NCI-H2029 (cell line): ENCODE measurements around the gene IQCF6.
"Not testable (repeated sequence)": the region's sequence is repeated elsewhere in the genome, so short reads cannot be mapped to it uniquely, and the experiment has no call there.

Experiments
- DNase-seq: peaks from one replicate; lab custom pipeline; 2025; lab: John Stamatoyannopoulos, UW

Gene IQCF6

GRCh38 chr3:51759203-51759602 is 19.8 kb downstream of the IQCF6 start:
- DNase-seq, result no peak

DNA sequence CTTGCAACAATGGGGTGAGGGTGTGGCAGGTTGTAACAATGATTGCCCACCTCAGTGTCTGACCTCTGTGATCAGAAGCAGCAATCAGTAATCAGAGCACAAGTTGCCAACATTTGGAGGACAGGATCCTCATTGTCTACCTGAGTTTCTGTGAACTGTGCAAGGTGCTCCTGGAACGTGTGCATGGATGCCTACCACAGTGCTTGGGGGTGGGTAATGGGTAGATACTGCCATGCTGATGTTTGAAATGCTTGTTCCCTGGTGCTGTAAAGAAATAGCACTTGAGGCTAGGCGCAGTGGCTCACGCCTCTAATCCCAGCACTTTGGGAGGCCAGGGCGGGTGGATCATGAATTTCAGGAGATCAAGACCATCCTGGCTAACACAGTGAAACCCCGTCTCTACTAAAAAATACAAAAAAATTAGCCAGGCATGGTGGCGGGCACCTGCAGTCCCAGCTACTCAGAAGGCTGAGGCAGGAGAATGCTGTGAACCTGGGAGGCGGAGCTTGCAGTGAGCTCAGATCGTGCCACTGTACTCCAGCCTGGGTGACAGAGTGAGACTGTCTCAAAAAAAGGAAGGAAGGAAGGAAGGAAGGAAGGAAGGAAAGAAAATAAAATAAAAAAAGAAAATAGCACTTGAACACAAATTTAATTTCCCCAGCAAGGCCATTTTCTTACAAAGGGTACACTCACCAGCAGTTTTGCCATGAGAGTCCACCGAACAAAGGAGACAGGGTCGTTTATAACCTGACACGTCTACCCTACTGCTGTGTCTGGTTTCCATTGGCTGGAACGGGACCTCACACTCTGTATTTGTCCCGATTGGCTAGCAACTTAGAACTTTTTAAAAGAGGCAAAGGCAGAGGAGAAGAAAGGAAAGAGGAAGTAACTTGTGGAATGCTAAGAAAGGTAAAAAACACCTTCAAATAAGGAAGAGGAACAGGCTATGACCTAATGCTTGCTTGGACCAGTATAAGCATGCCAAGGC is 25.0 kb downstream of the IQCF6 start:
- not testable (repeated sequence) for DNase-seq

GRCh38 chr3:51751287-51751686 is 27.8 kb downstream of the IQCF6 start:
- no peak for DNase-seq

DNA sequence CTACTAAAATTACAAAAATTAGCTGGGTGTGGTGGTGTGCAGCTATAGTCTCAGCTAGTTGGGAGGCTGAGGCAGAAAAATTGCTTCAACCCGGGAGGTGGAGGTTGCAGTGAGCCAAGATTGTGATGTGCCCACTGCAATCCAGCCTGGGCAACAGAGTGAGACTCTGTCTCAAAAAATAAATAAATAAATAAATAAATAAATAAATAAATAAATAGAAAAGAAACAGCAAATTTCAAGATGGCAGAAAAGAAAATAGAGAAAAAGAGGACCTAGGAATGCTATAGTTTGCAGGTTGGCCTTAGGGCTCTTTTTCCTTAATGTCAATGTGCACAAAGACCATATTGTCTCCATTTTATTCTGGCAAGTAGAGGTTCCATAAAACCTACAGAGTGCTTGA is 28.2 kb downstream of the IQCF6 start:
- no peak for DNase-seq

DNA sequence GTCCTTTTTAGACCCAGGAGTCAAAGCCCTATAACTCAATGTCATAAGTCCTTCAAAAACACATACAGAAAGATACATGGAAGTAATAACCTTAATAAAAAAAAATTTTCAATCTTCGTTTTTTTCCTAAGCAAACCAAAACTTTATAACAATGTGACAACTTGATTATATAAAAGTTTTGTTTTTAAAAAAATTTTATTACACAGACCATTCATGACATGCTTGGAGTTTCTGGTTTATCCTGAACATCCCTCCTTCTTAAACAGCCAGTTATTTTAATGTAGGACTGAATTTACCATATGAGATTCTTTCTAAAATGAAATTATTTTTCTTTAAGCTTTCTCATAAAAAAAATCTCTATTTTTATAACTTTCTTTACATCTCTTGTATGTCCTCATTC is 30.7 kb downstream of the IQCF6 start:
- no peak for DNase-seq

DNA sequence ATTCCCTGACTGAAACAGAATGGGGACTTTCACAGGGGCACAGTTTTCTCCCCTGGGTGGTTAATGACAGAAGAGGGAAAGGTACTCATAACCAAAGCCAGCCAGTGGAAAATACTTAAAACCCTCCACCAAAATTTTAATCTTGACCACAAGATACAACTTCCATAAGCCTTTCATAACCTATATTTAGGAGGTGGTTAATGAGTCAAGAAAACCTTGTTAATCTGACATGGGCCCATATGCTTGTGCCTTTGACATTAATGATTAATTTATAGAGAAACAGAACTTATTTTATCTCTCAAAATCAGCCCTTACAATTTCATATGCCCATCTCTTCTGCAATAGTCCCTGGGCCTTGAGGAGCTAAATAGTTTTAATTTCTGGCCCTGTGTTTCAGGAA is 31.2 kb downstream of the IQCF6 start:
- DNase-seq, result no peak

DNA sequence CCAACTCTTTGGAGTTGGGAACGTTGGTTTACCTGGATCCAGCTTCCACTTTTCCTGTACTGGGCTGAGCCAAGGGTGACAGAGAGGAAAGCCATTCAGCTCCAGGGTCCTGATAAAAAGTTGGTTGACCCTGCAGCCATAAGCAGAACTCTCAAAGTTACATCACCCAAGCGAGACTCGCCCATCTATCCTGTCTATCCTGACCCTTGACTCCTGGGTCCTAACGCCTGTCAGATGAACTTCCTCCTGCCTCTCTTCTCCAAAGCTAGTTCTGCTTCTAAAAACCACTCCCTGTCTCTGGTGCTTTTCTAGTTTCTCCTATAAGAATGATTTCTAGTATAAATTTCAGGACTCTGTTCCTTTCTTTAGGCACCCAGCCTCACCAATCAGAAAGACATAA is 36.1 kb downstream of the IQCF6 start:
- DNase-seq, result not testable (repeated sequence)

- not testable (repeated sequence) for DNase-seq
Measured at GRCh38 chr3:51742320-51742719, 36.7 kb downstream of the IQCF6 start.

DNA sequence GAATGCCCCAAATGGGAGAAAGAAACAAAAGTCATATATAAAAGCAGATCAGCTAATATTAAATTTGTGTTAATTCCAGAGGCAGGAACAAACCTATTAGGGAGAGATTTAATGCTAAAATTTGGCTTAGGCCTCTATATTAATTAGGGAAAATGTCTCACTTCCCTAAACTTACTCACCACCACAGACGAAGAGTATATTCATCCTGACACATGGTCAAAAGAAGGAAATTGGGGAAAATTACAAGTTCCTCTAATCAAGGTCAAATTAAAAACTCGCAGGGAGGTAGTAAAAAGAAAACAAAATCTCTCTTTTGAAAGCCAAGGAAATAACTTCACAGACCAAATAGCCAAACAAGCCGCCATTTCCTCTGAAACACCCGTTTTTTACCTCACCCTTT is 39.9 kb downstream of the IQCF6 start:
- DNase-seq, result no peak

DNA sequence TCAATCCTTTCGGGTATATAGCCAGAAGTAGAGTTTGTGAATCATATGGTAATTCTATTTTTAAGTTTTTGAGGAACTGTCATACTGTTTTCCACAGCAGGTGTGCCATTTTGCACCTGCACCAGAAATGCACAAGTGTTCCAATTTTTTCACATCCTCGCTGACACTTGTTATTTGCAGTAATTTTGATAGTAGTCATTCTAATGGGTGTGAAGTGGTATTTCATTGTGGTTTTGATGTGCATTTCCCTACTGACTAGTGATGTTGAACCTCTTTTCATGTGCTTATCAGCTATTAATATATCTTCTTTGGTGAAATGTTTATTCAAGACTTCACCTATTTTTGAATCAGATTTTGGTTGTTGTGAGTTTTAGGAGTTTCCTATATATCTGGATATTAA is 43.1 kb downstream of the IQCF6 start:
- no peak for DNase-seq

- no peak for DNase-seq
Measured at GRCh38 chr3:51735039-51735438, 44.0 kb downstream of the IQCF6 start.

- no peak for DNase-seq
Measured at GRCh38 chr3:51734572-51734907, 44.5 kb downstream of the IQCF6 start.

DNA sequence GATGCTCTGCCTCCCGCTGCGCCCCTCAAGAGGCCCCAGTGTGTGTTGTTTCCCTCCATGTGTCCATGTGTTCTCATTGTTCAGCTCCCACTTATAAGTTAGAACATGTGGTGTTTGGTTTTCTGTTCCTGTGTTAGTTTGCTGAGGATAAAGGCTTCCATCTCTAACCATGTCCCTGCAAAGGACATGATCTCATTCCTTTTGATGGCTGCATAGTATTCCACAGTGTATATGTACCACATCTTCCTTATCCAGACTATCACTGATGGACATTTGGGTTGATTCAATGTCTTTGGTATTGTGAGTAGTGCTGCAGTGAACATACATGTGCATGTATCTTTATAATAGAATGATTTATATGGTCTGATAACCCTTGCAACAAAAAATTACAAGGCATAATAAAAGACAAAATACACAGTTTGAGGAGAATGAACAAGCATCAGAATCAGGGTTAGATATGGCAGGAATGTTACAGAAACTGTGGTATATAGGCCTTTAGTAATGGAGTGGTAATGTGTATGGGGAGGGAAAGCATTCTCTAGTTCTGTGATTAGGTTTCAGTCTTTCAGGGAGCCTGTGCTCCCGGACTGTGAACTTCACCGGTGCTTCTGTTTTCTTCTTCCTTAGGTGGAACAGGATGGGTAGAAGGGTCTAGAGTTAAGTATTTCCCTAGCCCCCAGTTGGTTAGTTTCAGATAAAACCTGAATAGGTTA is 45.0 kb downstream of the IQCF6 start:
- no peak for DNase-seq

GRCh38 chr3:51729042-51729633 is 49.9 kb downstream of the IQCF6 start:
- DNase-seq, result no peak
